MG63 (cell line): ENCODE results near the gene SMCR8. TPM values are rescaled to one million over a fixed set of nuclear protein-coding genes. Genes with fewer than 3 reads are reported as not detected.
"Not testable (repeated sequence)": the region's sequence is repeated elsewhere in the genome, so short reads cannot be mapped to it uniquely, and the experiment has no call there.

Source experiments
- DNase-seq: peaks from one replicate; pipeline ENCODE4 v3.0.0-alpha.2; 2020
- H3K27me3 ChIP-seq: fragments of 250-450 bp; sonication (Bioruptor Pico); 2 replicates; pipeline ENCODE4 v1.5.1; 2020; ENCODE audit warnings: mild to moderate bottlenecking, moderate library complexity
- H3K36me3 ChIP-seq: fragments of 250-450 bp; sonication (Bioruptor Pico); 2 replicates; pipeline ENCODE4 v1.5.1; 2020; ENCODE audit warnings: mild to moderate bottlenecking, moderate library complexity
- H3K4me3 ChIP-seq: fragments of 250-450 bp; sonication (Bioruptor Pico); 2 replicates; pipeline ENCODE4 v1.5.1; 2020; ENCODE audit warnings: mild to moderate bottlenecking, moderate library complexity
- H3K9me3 ChIP-seq: fragments of 250-450 bp; sonication (Bioruptor Pico); 2 replicates; pipeline ENCODE4 v1.5.1; 2020; ENCODE audit warnings: mild to moderate bottlenecking, moderate library complexity
- total RNA-seq: library from RNA; depleted of rRNA; stranded (reverse); fragments of >200 nt; shearing (Covaris generic); gene quantifications from 2 replicates; pipeline ENCODE4 v1.2.3, GENCODE V29; 2014; ENCODE audit warnings: low replicate concordance

Gene SMCR8
- total RNA-seq, 1 experiment from 2014 or later, result 5.2 TPM

GRCh38 chr17:18327093-18327492 is 12.0 kb downstream of the SMCR8 start:
- no peak for DNase-seq
- Histone ChIP-seq H3K4me3 (no peak overlapping the region), H3K9me3 (no peaks in the 10 kb centered on the region), H3K36me3 (no peaks in the 10 kb centered on the region; the same call in 1 of the 2 replicates), H3K27me3 (no peaks in the 10 kb centered on the region)

GRCh38 chr17:18327556-18327955 is 12.5 kb downstream of the SMCR8 start:
- H3K27me3 ChIP-seq, result no peaks in the 10 kb centered on the region
- no peak for DNase-seq
- H3K4me3 ChIP-seq, result no peak overlapping the region
- no peaks in the 10 kb centered on the region for H3K9me3 ChIP-seq
- no peaks in the 10 kb centered on the region; the same call in 1 of the 2 replicates for H3K36me3 ChIP-seq

GRCh38 chr17:18328643-18329204 is 13.6 kb downstream of the SMCR8 start:
- H3K9me3 ChIP-seq, result no peaks in the 10 kb centered on the region
- no peaks in the 10 kb centered on the region for H3K27me3 ChIP-seq
- H3K36me3 ChIP-seq, result no peaks in the 10 kb centered on the region; the same call in 1 of the 2 replicates
- no peak overlapping the region for H3K4me3 ChIP-seq
- DNase-seq, result no peak

- Histone ChIP-seq H3K9me3 (no peaks in the 10 kb centered on the region), H3K36me3 (no peaks in the 10 kb centered on the region), H3K27me3 (no peaks in the 10 kb centered on the region), H3K4me3 (no peak overlapping the region)
- DNase-seq, result no peak
These were observed 16.8 kb downstream of the SMCR8 start for GRCh38 chr17:18331879-18332278.

GRCh38 chr17:18332909-18333489 is 17.9 kb downstream of the SMCR8 start:
- H3K36me3 ChIP-seq, result no peaks in the 10 kb centered on the region
- H3K27me3 ChIP-seq, result no peaks in the 10 kb centered on the region
- DNase-seq, result no peak
- H3K9me3 ChIP-seq, result no peaks in the 10 kb centered on the region
- no peak overlapping the region for H3K4me3 ChIP-seq

- not testable (repeated sequence) for H3K27me3 ChIP-seq, H3K4me3 ChIP-seq, H3K9me3 ChIP-seq, DNase-seq, H3K36me3 ChIP-seq
These were observed 23.1 kb downstream of the SMCR8 start for GRCh38 chr17:18338158-18338557.

- DNase-seq, result no peak
- no peaks in the 10 kb centered on the region for H3K9me3 ChIP-seq
- no peaks in the 10 kb centered on the region; the same call in 1 of the 2 replicates for H3K36me3 ChIP-seq
- no peak overlapping the region for H3K4me3 ChIP-seq
- H3K27me3 ChIP-seq, result no peaks in the 10 kb centered on the region
These were observed 24.8 kb downstream of the SMCR8 start for GRCh38 chr17:18339933-18340332.

- no peaks in the 10 kb centered on the region for H3K9me3 ChIP-seq
These were observed 28.9 kb downstream of the SMCR8 start for GRCh38 chr17:18344021-18344420.

GRCh38 chr17:18353541-18353940 is 38.4 kb downstream of the SMCR8 start:
- Histone ChIP-seq H3K36me3 (no peaks in the 10 kb centered on the region), H3K4me3 (no peak overlapping the region), H3K27me3 (no peaks in the 10 kb centered on the region), H3K9me3 (no peaks in the 10 kb centered on the region)
- no peak for DNase-seq

More at GRCh38 chr17:18344021-18344420, 28.9 kb downstream of the SMCR8 start:
- no peak for DNase-seq
- no peaks in the 10 kb centered on the region for H3K27me3 ChIP-seq
- H3K4me3 ChIP-seq, result no peak overlapping the region
- H3K36me3 ChIP-seq, result no peaks in the 10 kb centered on the region; the same call in 1 of the 2 replicates

GRCh38 chr17:18356624-18357023 is 41.5 kb downstream of the SMCR8 start:
- Histone ChIP-seq H3K36me3 (no peaks in the 10 kb centered on the region), H3K9me3 (no peaks in the 10 kb centered on the region), H3K27me3 (no peaks in the 10 kb centered on the region), H3K4me3 (no peak overlapping the region)
- DNase-seq, result no peak

- H3K36me3 ChIP-seq, result no peaks in the 10 kb centered on the region
- H3K9me3 ChIP-seq, result no peaks in the 10 kb centered on the region
- H3K4me3 ChIP-seq, result no peak overlapping the region
- DNase-seq, result no peak
- no peaks in the 10 kb centered on the region for H3K27me3 ChIP-seq
These were observed 45.4 kb downstream of the SMCR8 start for GRCh38 chr17:18360518-18360917.

GRCh38 chr17:18361837-18362697 is 47.0 kb downstream of the SMCR8 start:
- Histone ChIP-seq H3K9me3 (no peaks in the 10 kb centered on the region), H3K4me3 (peak overlapping the region; percentile 71), H3K36me3 (no peaks in the 10 kb centered on the region), H3K27me3 (no peaks in the 10 kb centered on the region)
- no peak for DNase-seq

- H3K4me3 ChIP-seq, result peak overlapping the region; percentile 71
- no peaks in the 10 kb centered on the region for H3K36me3 ChIP-seq
- H3K9me3 ChIP-seq, result no peaks in the 10 kb centered on the region
- H3K27me3 ChIP-seq, result no peaks in the 10 kb centered on the region
- DNase-seq, result peak; percentile 36
These were observed 47.6 kb downstream of the SMCR8 start for GRCh38 chr17:18362698-18363100.

GRCh38 chr17:18363101-18364049 is 48.3 kb downstream of the SMCR8 start, which contains the start of gene SHMT1:
Gene SHMT1, minus strand, starts transcription at chr17:18363550. Its CDS starts 7,569 bp downstream, at chr17:18355981.
- Histone ChIP-seq H3K4me3 (peak within 1 kb of the TSS; percentile 71), H3K36me3 (no peaks in the 10 kb centered on the region), H3K9me3 (no peaks in the 10 kb centered on the region)

GRCh38 chr17:18364166-18364565 is 49.1 kb downstream of the SMCR8 start:
- H3K36me3 ChIP-seq, result no peaks in the 10 kb centered on the region
- no peaks in the 10 kb centered on the region for H3K9me3 ChIP-seq
- H3K4me3 ChIP-seq, result no peak overlapping the region; the same call in 1 of the 2 replicates
- H3K27me3 ChIP-seq, result no peaks in the 10 kb centered on the region
- no peak for DNase-seq

More at GRCh38 chr17:18363101-18364049, 48.3 kb downstream of the SMCR8 start, which contains the start of gene SHMT1:
- H3K27me3 ChIP-seq, result no peaks in the 10 kb centered on the region
- peak; percentile 89 for DNase-seq

- no peak for DNase-seq
- no peaks in the 10 kb centered on the region for H3K9me3 ChIP-seq
- no peaks in the 10 kb centered on the region for H3K36me3 ChIP-seq
- H3K27me3 ChIP-seq, result no peaks in the 10 kb centered on the region
- H3K4me3 ChIP-seq, result no peak overlapping the region
These were observed 53.9 kb downstream of the SMCR8 start for GRCh38 chr17:18368946-18369345.
